ENCODE data around the gene APLF.
A peak's percentile ranks its signal among the peaks of the same experiment; 100 is the strongest.

APLF gene

GRCh38 chr2:68432696-68433658 is 34.4 kb upstream of the APLF start:
- Histone ChIP-seq H3K27ac (replicated peaks) (no peak overlapping the region), H3K27me3 (ENCODE audit: insufficient read depth, poor library complexity, severe bottlenecking) (no peaks in the 10 kb centered on the region), H3K4me3 (replicated peaks; ENCODE audit: insufficient read depth, low read length) (no peak overlapping the region)
- no peak for DNase-seq (ENCODE audit: low read depth in 1 of 2, low spot score in 1 of 2)
- TF ChIP-seq REST (IDR thresholded peaks at IDR 0.05; ENCODE audit: insufficient replicate concordance, low read depth) (no peak), POLR2AphosphoS5 (IDR thresholded peaks at IDR 0.05; ENCODE audit: low read depth) (no peak), SPI1 (IDR thresholded peaks at IDR 0.05; ENCODE audit: borderline replicate concordance, low read depth) (no peak), GABPA (IDR thresholded peaks at IDR 0.05; ENCODE audit: low read depth) (no peak), CTCF (IDR thresholded peaks at IDR 0.05; ENCODE audit: insufficient read depth, low read length) (no peak)

GRCh38 chr2:68434981-68435380 is 32.4 kb upstream of the APLF start:
- peak in 1 of 2 experiments; percentile 52 for DNase-seq (ENCODE audit: low read depth in 1 of 2, low spot score in 1 of 2)
- TF ChIP-seq SPI1 (IDR thresholded peaks at IDR 0.05; ENCODE audit: borderline replicate concordance, low read depth), result no peak
- TF ChIP-seq GABPA (IDR thresholded peaks at IDR 0.05; ENCODE audit: low read depth), result no peak
- no peak for TF ChIP-seq CTCF (IDR thresholded peaks at IDR 0.05; ENCODE audit: insufficient read depth, low read length)
- no peak for TF ChIP-seq REST (IDR thresholded peaks at IDR 0.05; ENCODE audit: insufficient replicate concordance, low read depth)
- TF ChIP-seq POLR2AphosphoS5 (IDR thresholded peaks at IDR 0.05; ENCODE audit: low read depth), result no peak
- Histone ChIP-seq H3K27ac (replicated peaks) (no peak overlapping the region; the same call in 1 of the 2 replicates), H3K4me3 (replicated peaks; ENCODE audit: insufficient read depth, low read length) (no peak overlapping the region), H3K27me3 (ENCODE audit: insufficient read depth, poor library complexity, severe bottlenecking) (no peaks in the 10 kb centered on the region)

GRCh38 chr2:68435615-68436014 is 31.8 kb upstream of the APLF start:
- DNase-seq (ENCODE audit: low read depth in 1 of 2, low spot score in 1 of 2), result no peak
- no peak overlapping the region for H3K4me3 ChIP-seq (replicated peaks; ENCODE audit: insufficient read depth, low read length)
- H3K27ac ChIP-seq (replicated peaks), result no peak overlapping the region
- no peaks in the 10 kb centered on the region for H3K27me3 ChIP-seq (ENCODE audit: insufficient read depth, poor library complexity, severe bottlenecking)
- TF ChIP-seq POLR2AphosphoS5 (IDR thresholded peaks at IDR 0.05; ENCODE audit: low read depth) (no peak), CTCF (IDR thresholded peaks at IDR 0.05; ENCODE audit: insufficient read depth, low read length) (no peak), REST (IDR thresholded peaks at IDR 0.05; ENCODE audit: insufficient replicate concordance, low read depth) (no peak), SPI1 (IDR thresholded peaks at IDR 0.05; ENCODE audit: borderline replicate concordance, low read depth) (no peak), GABPA (IDR thresholded peaks at IDR 0.05; ENCODE audit: low read depth) (no peak)

Measured in HL-60 (cell line).